SK-N-SH treated with all-trans-retinoic acid at 6 μM for 48 hours (cell line): ENCODE data around the gene SLC5A5.

ENCODE experiments used
- ATAC-seq: fragments of 200-7000 bp; cut with Tn5 transposase; 3 replicates; pipeline ENCODE4 v1.9.1; 2020; ENCODE audit warnings: mild to moderate bottlenecking, moderate library complexity
- BACH2 ChIP-seq: fragments of 250-450 bp; sonication (Bioruptor Pico); IDR thresholded peaks from 2 replicates; pipeline ENCODE4 v1.9.0; 2021; ENCODE audit warnings: mild to moderate bottlenecking, borderline replicate concordance
- CREB5 ChIP-seq: fragments of 250-450 bp; sonication (Bioruptor Pico); IDR thresholded peaks from 2 replicates; pipeline ENCODE4 v1.5.1; 2020; ENCODE audit warnings: low read depth, mild to moderate bottlenecking, moderate library complexity
- CSDC2 ChIP-seq: fragments of 250-450 bp; sonication (Bioruptor Pico); IDR thresholded peaks from 2 replicates; pipeline ENCODE4 v1.5.0; 2020; ENCODE audit warnings: mild to moderate bottlenecking, moderate library complexity
- ESRRG ChIP-seq: fragments of 250-450 bp; sonication (Bioruptor Pico); IDR thresholded peaks from 2 replicates; pipeline ENCODE4 v1.6.1; 2021; ENCODE audit warnings: mild to moderate bottlenecking
- GLIS3 ChIP-seq: fragments of 250-450 bp; sonication (Bioruptor Pico); IDR thresholded peaks from 2 replicates; pipeline ENCODE4 v1.5.0; 2020; ENCODE audit warnings: mild to moderate bottlenecking, moderate library complexity
- ISL1 ChIP-seq: fragments of 250-450 bp; sonication (Bioruptor Pico); IDR thresholded peaks from 2 replicates; pipeline ENCODE4 v2.1.2; 2022; ENCODE audit warnings: mild to moderate bottlenecking, moderate library complexity
- OSR1 ChIP-seq: fragments of 250-450 bp; sonication (Bioruptor Pico); IDR thresholded peaks from 2 replicates; pipeline ENCODE4 v1.8.0; 2022; ENCODE audit warnings: moderate library complexity, mild to moderate bottlenecking, inconsistent platforms
- PPARA ChIP-seq: fragments of 250-450 bp; sonication (Bioruptor Pico); IDR thresholded peaks from 2 replicates; pipeline ENCODE4 v1.5.0; 2020; ENCODE audit warnings: mild to moderate bottlenecking, borderline replicate concordance
- TCF4 ChIP-seq: fragments of 250-450 bp; sonication (Bioruptor Pico); IDR thresholded peaks from 2 replicates; pipeline ENCODE4 v1.8.0; 2021; ENCODE audit warnings: mild to moderate bottlenecking, moderate library complexity, borderline replicate concordance
- ZFP3 ChIP-seq: fragments of 250-450 bp; sonication (Bioruptor Pico); IDR thresholded peaks from 2 replicates; pipeline ENCODE4 v1.5.0; 2020; ENCODE audit warnings: mild to moderate bottlenecking, moderate library complexity
- ZFP30 ChIP-seq: fragments of 450-650 bp; formaldehyde crosslinking; IDR thresholded peaks from 2 replicates; pipeline ENCODE4 v1.5.0; 2022; ENCODE audit warnings: mild to moderate bottlenecking, moderate library complexity
- ZNF565 ChIP-seq: fragments of 450-650 bp; formaldehyde crosslinking; conservative IDR thresholded peaks from 2 replicates; pipeline ENCODE4 v1.5.0; 2020; ENCODE audit warnings: low read depth, mild to moderate bottlenecking, moderate library complexity
- ZNF8 ChIP-seq: fragments of 450-650 bp; formaldehyde crosslinking; IDR thresholded peaks from 2 replicates; pipeline ENCODE4 v1.5.0; 2020; ENCODE audit warnings: mild to moderate bottlenecking, moderate library complexity
- TF ChIP-seq, protein P1 (sequence below): fragments of 250-450 bp; sonication (Bioruptor Pico); IDR thresholded peaks from 2 replicates; pipeline ENCODE4 v1.8.0; 2020; ENCODE audit warnings: mild to moderate bottlenecking, moderate library complexity, borderline replicate concordance
- TF ChIP-seq, protein P2 (sequence below): fragments of 250-450 bp; sonication (Bioruptor Pico); IDR thresholded peaks from 2 replicates; pipeline ENCODE4 v1.8.0; 2021; ENCODE audit warnings: low read depth, mild to moderate bottlenecking, moderate library complexity, borderline replicate concordance
- TF ChIP-seq, protein P3 (sequence below): fragments of 250-450 bp; sonication (Bioruptor Pico); IDR thresholded peaks from 2 replicates; pipeline ENCODE4 v1.5.1; 2021; ENCODE audit warnings: mild to moderate bottlenecking, moderate library complexity
- TF ChIP-seq, protein P4 (sequence below): fragments of 250-450 bp; sonication (Bioruptor Pico); IDR thresholded peaks from 2 replicates; pipeline ENCODE4 v1.5.0; 2020; ENCODE audit warnings: mild to moderate bottlenecking, moderate library complexity

SLC5A5 gene

GRCh38 chr19:17848595-17849292 lies 23.0 kb upstream of the SLC5A5 start (continued):
- TF ChIP-seq, protein P1, sequence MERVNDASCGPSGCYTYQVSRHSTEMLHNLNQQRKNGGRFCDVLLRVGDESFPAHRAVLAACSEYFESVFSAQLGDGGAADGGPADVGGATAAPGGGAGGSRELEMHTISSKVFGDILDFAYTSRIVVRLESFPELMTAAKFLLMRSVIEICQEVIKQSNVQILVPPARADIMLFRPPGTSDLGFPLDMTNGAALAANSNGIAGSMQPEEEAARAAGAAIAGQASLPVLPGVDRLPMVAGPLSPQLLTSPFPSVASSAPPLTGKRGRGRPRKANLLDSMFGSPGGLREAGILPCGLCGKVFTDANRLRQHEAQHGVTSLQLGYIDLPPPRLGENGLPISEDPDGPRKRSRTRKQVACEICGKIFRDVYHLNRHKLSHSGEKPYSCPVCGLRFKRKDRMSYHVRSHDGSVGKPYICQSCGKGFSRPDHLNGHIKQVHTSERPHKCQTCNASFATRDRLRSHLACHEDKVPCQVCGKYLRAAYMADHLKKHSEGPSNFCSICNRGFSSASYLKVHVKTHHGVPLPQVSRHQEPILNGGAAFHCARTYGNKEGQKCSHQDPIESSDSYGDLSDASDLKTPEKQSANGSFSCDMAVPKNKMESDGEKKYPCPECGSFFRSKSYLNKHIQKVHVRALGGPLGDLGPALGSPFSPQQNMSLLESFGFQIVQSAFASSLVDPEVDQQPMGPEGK (CRISPR knock-in tag), result no peak
- TF ChIP-seq ESRRG (CRISPR knock-in tag) (no peak), TCF4 (CRISPR knock-in tag) (no peak), CREB5 (CRISPR knock-in tag) (no peak), ZFP30 (CRISPR knock-in tag) (no peak)

DNA sequence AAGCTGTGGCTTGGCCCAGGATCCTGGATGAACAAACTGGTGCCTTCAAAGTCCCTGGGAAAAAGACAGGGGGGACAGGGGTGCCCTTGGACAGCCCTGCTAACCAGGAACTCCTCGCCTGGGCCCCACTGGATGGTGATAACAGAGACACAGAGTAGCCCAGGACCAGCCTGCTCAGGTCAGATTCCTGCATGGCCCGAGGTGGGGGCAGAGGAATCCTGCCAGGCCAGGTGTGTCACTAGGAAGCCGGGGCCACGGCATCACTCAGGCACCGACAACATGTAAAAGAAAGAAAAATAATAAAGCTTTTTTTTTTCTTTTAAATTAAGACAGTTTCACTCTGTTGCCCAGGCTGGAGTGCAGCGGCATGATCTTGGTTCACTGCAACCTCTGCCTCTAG lies 17.7 kb upstream of the SLC5A5 start:
- TF ChIP-seq, protein P2, sequence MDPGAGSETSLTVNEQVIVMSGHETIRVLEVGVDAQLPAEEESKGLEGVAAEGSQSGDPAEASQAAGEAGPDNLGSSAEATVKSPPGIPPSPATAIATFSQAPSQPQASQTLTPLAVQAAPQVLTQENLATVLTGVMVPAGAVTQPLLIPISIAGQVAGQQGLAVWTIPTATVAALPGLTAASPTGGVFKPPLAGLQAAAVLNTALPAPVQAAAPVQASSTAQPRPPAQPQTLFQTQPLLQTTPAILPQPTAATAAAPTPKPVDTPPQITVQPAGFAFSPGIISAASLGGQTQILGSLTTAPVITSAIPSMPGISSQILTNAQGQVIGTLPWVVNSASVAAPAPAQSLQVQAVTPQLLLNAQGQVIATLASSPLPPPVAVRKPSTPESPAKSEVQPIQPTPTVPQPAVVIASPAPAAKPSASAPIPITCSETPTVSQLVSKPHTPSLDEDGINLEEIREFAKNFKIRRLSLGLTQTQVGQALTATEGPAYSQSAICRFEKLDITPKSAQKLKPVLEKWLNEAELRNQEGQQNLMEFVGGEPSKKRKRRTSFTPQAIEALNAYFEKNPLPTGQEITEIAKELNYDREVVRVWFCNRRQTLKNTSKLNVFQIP (CRISPR knock-in tag), result no peak
- TF ChIP-seq, protein P3, sequence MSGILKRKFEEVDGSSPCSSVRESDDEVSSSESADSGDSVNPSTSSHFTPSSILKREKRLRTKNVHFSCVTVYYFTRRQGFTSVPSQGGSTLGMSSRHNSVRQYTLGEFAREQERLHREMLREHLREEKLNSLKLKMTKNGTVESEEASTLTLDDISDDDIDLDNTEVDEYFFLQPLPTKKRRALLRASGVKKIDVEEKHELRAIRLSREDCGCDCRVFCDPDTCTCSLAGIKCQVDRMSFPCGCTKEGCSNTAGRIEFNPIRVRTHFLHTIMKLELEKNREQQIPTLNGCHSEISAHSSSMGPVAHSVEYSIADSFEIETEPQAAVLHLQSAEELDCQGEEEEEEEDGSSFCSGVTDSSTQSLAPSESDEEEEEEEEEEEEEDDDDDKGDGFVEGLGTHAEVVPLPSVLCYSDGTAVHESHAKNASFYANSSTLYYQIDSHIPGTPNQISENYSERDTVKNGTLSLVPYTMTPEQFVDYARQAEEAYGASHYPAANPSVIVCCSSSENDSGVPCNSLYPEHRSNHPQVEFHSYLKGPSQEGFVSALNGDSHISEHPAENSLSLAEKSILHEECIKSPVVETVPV (CRISPR knock-in tag), result no peak
- TF ChIP-seq ZFP3 (no peak), BACH2 (CRISPR knock-in tag) (no peak), GLIS3 (CRISPR knock-in tag) (no peak), PPARA (CRISPR knock-in tag) (no peak), ZFP30 (CRISPR knock-in tag) (no peak), TCF4 (CRISPR knock-in tag) (no peak), CSDC2 (CRISPR knock-in tag) (no peak), OSR1 (no peak), ESRRG (CRISPR knock-in tag) (no peak), ZNF565 (CRISPR knock-in tag) (no peak)
- TF ChIP-seq, protein P4, sequence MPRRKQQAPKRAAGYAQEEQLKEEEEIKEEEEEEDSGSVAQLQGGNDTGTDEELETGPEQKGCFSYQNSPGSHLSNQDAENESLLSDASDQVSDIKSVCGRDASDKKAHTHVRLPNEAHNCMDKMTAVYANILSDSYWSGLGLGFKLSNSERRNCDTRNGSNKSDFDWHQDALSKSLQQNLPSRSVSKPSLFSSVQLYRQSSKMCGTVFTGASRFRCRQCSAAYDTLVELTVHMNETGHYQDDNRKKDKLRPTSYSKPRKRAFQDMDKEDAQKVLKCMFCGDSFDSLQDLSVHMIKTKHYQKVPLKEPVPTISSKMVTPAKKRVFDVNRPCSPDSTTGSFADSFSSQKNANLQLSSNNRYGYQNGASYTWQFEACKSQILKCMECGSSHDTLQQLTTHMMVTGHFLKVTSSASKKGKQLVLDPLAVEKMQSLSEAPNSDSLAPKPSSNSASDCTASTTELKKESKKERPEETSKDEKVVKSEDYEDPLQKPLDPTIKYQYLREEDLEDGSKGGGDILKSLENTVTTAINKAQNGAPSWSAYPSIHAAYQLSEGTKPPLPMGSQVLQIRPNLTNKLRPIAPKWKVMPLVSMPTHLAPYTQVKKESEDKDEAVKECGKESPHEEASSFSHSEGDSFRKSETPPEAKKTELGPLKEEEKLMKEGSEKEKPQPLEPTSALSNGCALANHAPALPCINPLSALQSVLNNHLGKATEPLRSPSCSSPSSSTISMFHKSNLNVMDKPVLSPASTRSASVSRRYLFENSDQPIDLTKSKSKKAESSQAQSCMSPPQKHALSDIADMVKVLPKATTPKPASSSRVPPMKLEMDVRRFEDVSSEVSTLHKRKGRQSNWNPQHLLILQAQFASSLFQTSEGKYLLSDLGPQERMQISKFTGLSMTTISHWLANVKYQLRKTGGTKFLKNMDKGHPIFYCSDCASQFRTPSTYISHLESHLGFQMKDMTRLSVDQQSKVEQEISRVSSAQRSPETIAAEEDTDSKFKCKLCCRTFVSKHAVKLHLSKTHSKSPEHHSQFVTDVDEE, result no peak
- no peak for ATAC-seq

GRCh38 chr19:17855280-17856152 lies 16.2 kb upstream of the SLC5A5 start:
- ATAC-seq, result peak; percentile 67
- TF ChIP-seq ISL1 (CRISPR knock-in tag) (no peak), ESRRG (CRISPR knock-in tag) (no peak), ZNF8 (no peak), BACH2 (CRISPR knock-in tag) (no peak)
- TF ChIP-seq, protein P1 (CRISPR knock-in tag), result no peak
- TF ChIP-seq, protein P3 (CRISPR knock-in tag), result no peak
- TF ChIP-seq, protein P2 (CRISPR knock-in tag), result no peak
